HepG2 (cell line): ENCODE results near the gene TRPV2. TPM values are rescaled to one million over a fixed set of nuclear protein-coding genes. Genes with fewer than 3 reads are reported as not detected.

Experiments used
- ATF7-NPFF ChIP-seq: sonication (generic); formaldehyde crosslinking; IDR thresholded peaks from 2 replicates; pipeline ENCODE4 v1.8.1; 2023; ENCODE audit warnings: mild to moderate bottlenecking, low read depth, missing genetic modification reagents, moderate library complexity
- BRD4 ChIP-seq: sonication (generic); formaldehyde crosslinking; IDR thresholded peaks from 2 replicates; pipeline ENCODE4 v1.4.0; 2020; ENCODE audit warnings: missing genetic modification reagents
- EED ChIP-seq: sonication (generic); formaldehyde crosslinking; IDR thresholded peaks from 2 replicates; pipeline ENCODE4 v1.5.0; 2020; ENCODE audit warnings: mild to moderate bottlenecking, missing genetic modification reagents
- GFI1 ChIP-seq: sonication (generic); formaldehyde crosslinking; IDR thresholded peaks from 2 replicates; pipeline ENCODE4 v1.5.0; 2020; ENCODE audit warnings: missing genetic modification reagents, mild to moderate bottlenecking, borderline replicate concordance
- KDM2A ChIP-seq: sonication (generic); formaldehyde crosslinking; IDR thresholded peaks from 2 replicates; pipeline ENCODE4 v1.4.0; 2020; ENCODE audit warnings: low read depth, missing genetic modification reagents, borderline replicate concordance
- MTF1 ChIP-seq: sonication (generic); formaldehyde crosslinking; IDR thresholded peaks from 2 replicates; pipeline ENCODE4 v1.5.0; 2020; ENCODE audit warnings: missing genetic modification reagents
- NR2F2 ChIP-seq: IDR thresholded peaks from 2 replicates; pipeline ENCODE4 v1.6.1; 2012; ENCODE audit warnings: low read depth, inconsistent platforms, borderline replicate concordance
- RBM22 ChIP-seq: fragments of 200-400 bp; formaldehyde crosslinking; optimal IDR thresholded peaks from 2 replicates; pipeline ENCODE3; 2017; ENCODE audit warnings: mild to moderate bottlenecking, low read length, moderate library complexity
- RFXANK ChIP-seq: IDR thresholded peaks from 2 replicates; pipeline ENCODE4 v1.6.1; 2016
- SATB2 ChIP-seq: sonication (generic); formaldehyde crosslinking; IDR thresholded peaks from 2 replicates; pipeline ENCODE4 v1.5.0; 2020; ENCODE audit warnings: missing genetic modification reagents
- SIX4 ChIP-seq: sonication (generic); formaldehyde crosslinking; IDR thresholded peaks from 2 replicates; pipeline ENCODE4 v1.4.0; 2020; ENCODE audit warnings: missing genetic modification reagents
- SNAPC4 ChIP-seq: sonication (generic); formaldehyde crosslinking; IDR thresholded peaks from 2 replicates; pipeline ENCODE4 v1.4.0; 2020; ENCODE audit warnings: mild to moderate bottlenecking, missing genetic modification reagents
- TFAP4 ChIP-seq: sonication (generic); IDR thresholded peaks from 2 replicates; pipeline ENCODE4 v1.6.1; 2016; ENCODE audit warnings: low read depth, borderline replicate concordance
- ZBTB37 ChIP-seq: sonication (generic); formaldehyde crosslinking; IDR thresholded peaks from 2 replicates; pipeline ENCODE4 v1.4.0; 2020; ENCODE audit warnings: mild to moderate bottlenecking, missing genetic modification reagents
- ZNF101 ChIP-seq: sonication (generic); formaldehyde crosslinking; IDR thresholded peaks from 2 replicates; pipeline ENCODE4 v1.4.0; 2020; ENCODE audit warnings: mild to moderate bottlenecking, low read depth, missing genetic modification reagents, borderline replicate concordance
- ZNF446 ChIP-seq: sonication (generic); formaldehyde crosslinking; IDR thresholded peaks from 2 replicates; pipeline ENCODE4 v1.5.0; 2020; ENCODE audit warnings: mild to moderate bottlenecking, missing genetic modification reagents
- ZNF451 ChIP-seq: sonication (generic); formaldehyde crosslinking; IDR thresholded peaks from 2 replicates; pipeline ENCODE4 v1.5.0; 2020; ENCODE audit warnings: mild to moderate bottlenecking, missing genetic modification reagents
- ZNF562 ChIP-seq: sonication (generic); formaldehyde crosslinking; IDR thresholded peaks from 2 replicates; pipeline ENCODE4 v1.8.0; 2022; ENCODE audit warnings: missing genetic modification reagents, borderline replicate concordance
- ZNF709 ChIP-seq: sonication (generic); formaldehyde crosslinking; IDR thresholded peaks from 2 replicates; pipeline ENCODE4 v1.5.0; 2020; ENCODE audit warnings: mild to moderate bottlenecking, missing genetic modification reagents
- ZNF788 ChIP-seq: sonication (generic); formaldehyde crosslinking; IDR thresholded peaks from 2 replicates; pipeline ENCODE4 v1.5.0; 2020; ENCODE audit warnings: mild to moderate bottlenecking, missing genetic modification reagents, borderline replicate concordance
- ZNF816 ChIP-seq: sonication (generic); formaldehyde crosslinking; IDR thresholded peaks from 2 replicates; pipeline ENCODE4 v1.8.0; 2022; ENCODE audit warnings: missing genetic modification reagents, mild to moderate bottlenecking, borderline replicate concordance
- ZSCAN12 ChIP-seq: sonication (generic); formaldehyde crosslinking; IDR thresholded peaks from 2 replicates; pipeline ENCODE4 v1.9.0; 2021; ENCODE audit warnings: mild to moderate bottlenecking, missing genetic modification reagents
- ZSCAN29 ChIP-seq: sonication (generic); formaldehyde crosslinking; conservative IDR thresholded peaks from 2 replicates; pipeline ENCODE4 v1.4.0; 2020; ENCODE audit warnings: mild to moderate bottlenecking, missing genetic modification reagents
- polyA plus RNA-seq, 8 experiments: library from polyadenylated mRNA; depleted of rRNA in 3 of 8; stranded (reverse) in 7 of 8; unstranded in 1 of 8; fragments of >200 nt; fragmentation: Illumina TruSeq in 4 of 8; extraction: Trizol in 4 of 8; gene quantifications; 2 replicates each; pipeline versions ENCODE4 v1.2.1 to v1.2.3, GENCODE V29; 2011 to 2016; ENCODE audit warnings: low read depth in 4 of 8, missing spikeins in 1 of 8, mixed read lengths in 1 of 8; ENCODE audit not compliant: insufficient read depth in 1 of 8
- total RNA-seq, 5 experiments: library from RNA; depleted of rRNA; stranded (reverse); fragments of >200 nt; fragmentation: Illumina TruSeq; extraction: Trizol; gene quantifications; 2 replicates each; pipeline ENCODE4 v1.2.3, GENCODE V29; 2016; ENCODE audit warnings: low read depth in 1 of 5
- TF ChIP-seq, protein P1 (sequence below): sonication (generic); formaldehyde crosslinking; IDR thresholded peaks from 2 replicates; pipeline ENCODE4 v1.5.0; 2020; ENCODE audit warnings: missing genetic modification reagents

TRPV2 gene
- total and polyA plus RNA-seq, 2 of the 13 experiments (the other 11 are each of a cell fraction or from before 2014, with no cell fraction given): 13.6 to 21.3 TPM

- TF ChIP-seq ZNF451 (CRISPR knock-in tag) (no peak), ZSCAN12 (CRISPR knock-in tag) (no peak), ZNF788 (CRISPR knock-in tag) (no peak), EED (CRISPR knock-in tag) (no peak), BRD4 (CRISPR knock-in tag) (no peak), NR2F2 (0 out of 2 replicates have a peak, but pooled peaks have one; percentile 39), ZNF101 (no peak), RBM22 (peak; percentile 11), RFXANK (CRISPR knock-in tag) (no peak), ZNF709 (no peak), ZSCAN29 (CRISPR knock-in tag) (no peak), SIX4 (CRISPR knock-in tag) (no peak), MTF1 (CRISPR knock-in tag) (no peak), GFI1 (CRISPR knock-in tag) (no peak), SNAPC4 (CRISPR knock-in tag) (no peak), ZNF562 (CRISPR knock-in tag) (no peak), KDM2A (CRISPR knock-in tag) (no peak), SATB2 (CRISPR knock-in tag) (no peak), TFAP4 (peak; percentile 60), ZNF816 (CRISPR knock-in tag) (no peak), ZBTB37 (CRISPR knock-in tag) (no peak), ATF7-NPFF (CRISPR knock-in tag) (no peak), ZNF446 (CRISPR knock-in tag) (no peak)
- TF ChIP-seq, protein P1, sequence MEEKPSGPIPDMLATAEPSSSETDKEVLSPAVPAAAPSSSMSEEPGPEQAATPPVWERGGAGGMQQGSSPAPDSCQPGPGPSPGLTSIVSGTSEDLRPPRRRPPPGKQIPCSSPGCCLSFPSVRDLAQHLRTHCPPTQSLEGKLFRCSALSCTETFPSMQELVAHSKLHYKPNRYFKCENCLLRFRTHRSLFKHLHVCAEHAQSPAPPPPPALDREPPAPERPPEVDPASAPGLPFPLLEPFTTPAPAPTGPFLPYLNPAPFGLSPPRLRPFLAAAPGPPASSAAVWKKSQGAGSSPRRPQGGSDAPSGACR (CRISPR knock-in tag): no peak
Observed at GRCh38 chr17:16444258-16444886, 29.0 kb downstream of the TRPV2 start (continued).
